Spleen (tissue), 7 donors: ENCODE data around the gene ACKR1.

Experiments used
- POLR2A ChIP-seq, 3 donors: fragments of 450-650 bp; IDR thresholded peaks; one replicate each; pipeline ENCODE4 v1.5.1; 2017; ENCODE audit warnings: antibody characterized with exemption in 3 of 3, mild to moderate bottlenecking in 1 of 3
- TF ChIP-seq, protein P1 (sequence below), 11 experiments: fragments of 200-600 bp in 7 of 11; fragments of 450-650 bp in 4 of 11; sonication (generic) in 4 of 11; IDR thresholded peaks in 8 of 11; conservative IDR thresholded peaks in 3 of 11; 1 replicate in 7 of 11; 2 replicates in 4 of 11; pipeline versions ENCODE4 v1.4.0 to v1.8.0; 2016 to 2021; ENCODE audit warnings: antibody characterized with exemption in 11 of 11, inconsistent platforms in 4 of 11, mild to moderate bottlenecking in 1 of 11
- donor health status: DM: no; HTN: no; CAD: no; lungs with moderate emphysema.
- donor health status: DM: no; HTN: no; CAD: no.
- donor health status: DM: no; HTN: no; CAD: no.

GRCh38 chr1:159212596-159212995 lies 7.9 kb downstream of the ACKR1 start:
- TF ChIP-seq, protein P1, sequence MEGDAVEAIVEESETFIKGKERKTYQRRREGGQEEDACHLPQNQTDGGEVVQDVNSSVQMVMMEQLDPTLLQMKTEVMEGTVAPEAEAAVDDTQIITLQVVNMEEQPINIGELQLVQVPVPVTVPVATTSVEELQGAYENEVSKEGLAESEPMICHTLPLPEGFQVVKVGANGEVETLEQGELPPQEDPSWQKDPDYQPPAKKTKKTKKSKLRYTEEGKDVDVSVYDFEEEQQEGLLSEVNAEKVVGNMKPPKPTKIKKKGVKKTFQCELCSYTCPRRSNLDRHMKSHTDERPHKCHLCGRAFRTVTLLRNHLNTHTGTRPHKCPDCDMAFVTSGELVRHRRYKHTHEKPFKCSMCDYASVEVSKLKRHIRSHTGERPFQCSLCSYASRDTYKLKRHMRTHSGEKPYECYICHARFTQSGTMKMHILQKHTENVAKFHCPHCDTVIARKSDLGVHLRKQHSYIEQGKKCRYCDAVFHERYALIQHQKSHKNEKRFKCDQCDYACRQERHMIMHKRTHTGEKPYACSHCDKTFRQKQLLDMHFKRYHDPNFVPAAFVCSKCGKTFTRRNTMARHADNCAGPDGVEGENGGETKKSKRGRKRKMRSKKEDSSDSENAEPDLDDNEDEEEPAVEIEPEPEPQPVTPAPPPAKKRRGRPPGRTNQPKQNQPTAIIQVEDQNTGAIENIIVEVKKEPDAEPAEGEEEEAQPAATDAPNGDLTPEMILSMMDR (IDR thresholded peaks at IDR 0.05 in 8 of 11, conservative IDR thresholded peaks at IDR 0.05 in 3 of 11): no peak
- no peak for TF ChIP-seq POLR2A (IDR thresholded peaks at IDR 0.05)
